Stomach (tissue), 9 donors: ENCODE data around the gene ARFGAP2. TPM values are rescaled to one million over a fixed set of nuclear protein-coding genes. Genes with fewer than 3 reads are reported as not detected.

ENCODE experiments used
- DNase-seq, 2 donors: peaks; one replicate each; pipeline versions ENCODE4 v3.0.0 to v3.0.0-alpha.2; 2013 to 2019
- H3K27ac ChIP-seq, 5 donors: fragments of 200-600 bp in 4 of 5; sonication (generic) in 4 of 5; one replicate each; pipeline ENCODE4 v1.5.1; 2013 to 2019; ENCODE audit warnings: mild to moderate bottlenecking in 1 of 5, moderate library complexity in 1 of 5
- H3K27me3 ChIP-seq, 3 donors: fragments of 200-600 bp; sonication (generic); one replicate each; pipeline ENCODE4 v1.5.1; 2017 to 2019; ENCODE audit warnings: mixed run types in 1 of 3
- H3K36me3 ChIP-seq, 4 donors: fragments of 200-600 bp; sonication (generic); 1 replicate in 3 of 4; 2 replicates in 1 of 4; pipeline ENCODE4 v1.5.1; 2016 to 2019
- H3K4me1 ChIP-seq, 4 donors: fragments of 200-600 bp; sonication (generic); one replicate each; pipeline ENCODE4 v1.5.1; 2016 to 2019
- H3K4me3 ChIP-seq, 4 donors: fragments of 200-600 bp; sonication (generic) in 3 of 4; one replicate each; pipeline ENCODE4 v1.5.1; 2016 to 2019; ENCODE audit warnings: mild to moderate bottlenecking in 1 of 4
- H3K9me3 ChIP-seq, 4 donors: fragments of 200-600 bp; sonication (generic); one replicate each; pipeline ENCODE4 v1.5.1; 2016 to 2019
- EP300 ChIP-seq: sonication (generic); formaldehyde crosslinking; IDR thresholded peaks from one replicate; pipeline ENCODE4 v1.6.1; 2017; ENCODE audit warnings: antibody characterized with exemption
- POLR2A ChIP-seq, 4 donors: fragments of 450-650 bp; IDR thresholded peaks; one replicate each; pipeline ENCODE4 v1.6.1; 2016; ENCODE audit warnings: antibody characterized with exemption in 4 of 4, control low read depth in 2 of 4, mild to moderate bottlenecking in 1 of 4, moderate library complexity in 1 of 4
- POLR2AphosphoS5 ChIP-seq, 3 donors: sonication (generic); formaldehyde crosslinking; IDR thresholded peaks; one replicate each; pipeline ENCODE4 v1.6.1; 2016; ENCODE audit warnings: antibody characterized with exemption in 3 of 3
- WGBS, 5 donors: extraction: QIAGEN DNeasy Blood & Tissue Kit in 3 of 5; methylation state at CpG; one replicate each; pipeline versions ENCODE4 v1.1.5 to v1.1.7; 2013 to 2018; 5-methylcytosine and 5-hydroxymethylcytosine counted together
- intact Hi-C: fragments of 100-400 bp; cut with DNase I; formaldehyde crosslinking; loops from one replicate; pipeline ENCODE4 v1.15.1; 2023; ENCODE audit warnings: low total_unique reads
- polyA plus RNA-seq, 3 donors: library from polyadenylated mRNA; stranded (reverse); fragments of 200-250 nt; gene quantifications; one replicate each; pipeline ENCODE4 v1.2.3, GENCODE V29; 2013
- total RNA-seq, 5 donors: library from RNA; depleted of rRNA; stranded (reverse); fragments of >200 nt; gene quantifications; one replicate each; pipeline versions ENCODE4 v1.1.0 to v1.2.3, GENCODE V29; 2014 to 2016
- TF ChIP-seq, protein P1 (sequence below), 7 experiments: fragments of 450-650 bp in 4 of 7; fragments of 200-600 bp in 3 of 7; sonication (generic) in 3 of 7; IDR thresholded peaks; one replicate each; pipeline ENCODE4 v1.5.1; 2016 to 2019; ENCODE audit warnings: antibody characterized with exemption in 7 of 7, control low read depth in 2 of 7, mild to moderate bottlenecking in 1 of 7
- donor health status: healthy with polysubstance abuse.
- donor health status: Bipolar disorder and iron deficiency.
- donor health status: healthy.

The ARFGAP2 gene
- total and polyA plus RNA-seq, 8 donors: 45.8 to 398 (median 90.4) TPM

GRCh38 chr11:47130543-47130942 is 46.1 kb downstream of the ARFGAP2 start:
- peaks cover 0 to 19% (median 5%) of the 10 kb centered on the region in 4 donors for H3K4me1 ChIP-seq
- DNase-seq: no peak
- no peaks in the 10 kb centered on the region for H3K27me3 ChIP-seq
- TF ChIP-seq, protein P1, sequence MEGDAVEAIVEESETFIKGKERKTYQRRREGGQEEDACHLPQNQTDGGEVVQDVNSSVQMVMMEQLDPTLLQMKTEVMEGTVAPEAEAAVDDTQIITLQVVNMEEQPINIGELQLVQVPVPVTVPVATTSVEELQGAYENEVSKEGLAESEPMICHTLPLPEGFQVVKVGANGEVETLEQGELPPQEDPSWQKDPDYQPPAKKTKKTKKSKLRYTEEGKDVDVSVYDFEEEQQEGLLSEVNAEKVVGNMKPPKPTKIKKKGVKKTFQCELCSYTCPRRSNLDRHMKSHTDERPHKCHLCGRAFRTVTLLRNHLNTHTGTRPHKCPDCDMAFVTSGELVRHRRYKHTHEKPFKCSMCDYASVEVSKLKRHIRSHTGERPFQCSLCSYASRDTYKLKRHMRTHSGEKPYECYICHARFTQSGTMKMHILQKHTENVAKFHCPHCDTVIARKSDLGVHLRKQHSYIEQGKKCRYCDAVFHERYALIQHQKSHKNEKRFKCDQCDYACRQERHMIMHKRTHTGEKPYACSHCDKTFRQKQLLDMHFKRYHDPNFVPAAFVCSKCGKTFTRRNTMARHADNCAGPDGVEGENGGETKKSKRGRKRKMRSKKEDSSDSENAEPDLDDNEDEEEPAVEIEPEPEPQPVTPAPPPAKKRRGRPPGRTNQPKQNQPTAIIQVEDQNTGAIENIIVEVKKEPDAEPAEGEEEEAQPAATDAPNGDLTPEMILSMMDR (IDR thresholded peaks at IDR 0.05): no peak
- TF ChIP-seq POLR2AphosphoS5 (IDR thresholded peaks at IDR 0.05) (no peak), POLR2A (IDR thresholded peaks at IDR 0.05) (no peak), EP300 (no peak)
- no peaks in the 10 kb centered on the region for H3K9me3 ChIP-seq
- no peak overlapping the region for H3K4me3 ChIP-seq
- intact Hi-C loops: no loop called here
- 49 to 93% (median 66%) methylated on average over 3 of the region's 3 CpGs for WGBS, 5 donors
- H3K36me3 ChIP-seq: no peaks in the 10 kb centered on the region
- no peak overlapping the region for H3K27ac ChIP-seq

GRCh38 chr11:47127213-47127612 is 49.5 kb downstream of the ARFGAP2 start:
- Histone ChIP-seq H3K36me3 (no peaks in the 10 kb centered on the region), H3K4me1 (peaks cover 0 to 6% (median 0%) of the 10 kb centered on the region in 4 donors), H3K27me3 (no peaks in the 10 kb centered on the region), H3K4me3 (no peak overlapping the region), H3K9me3 (no peaks in the 10 kb centered on the region), H3K27ac (no peak overlapping the region)
- intact Hi-C loops: no loop called here
- DNase-seq: no peak
- TF ChIP-seq POLR2A (IDR thresholded peaks at IDR 0.05) (no peak), POLR2AphosphoS5 (IDR thresholded peaks at IDR 0.05) (no peak), EP300 (no peak)
- TF ChIP-seq, protein P1 (IDR thresholded peaks at IDR 0.05): no peak
- WGBS, 5 donors: 36 to 62% (median 52%) methylated on average over 2 of the region's 2 CpGs

DNA sequence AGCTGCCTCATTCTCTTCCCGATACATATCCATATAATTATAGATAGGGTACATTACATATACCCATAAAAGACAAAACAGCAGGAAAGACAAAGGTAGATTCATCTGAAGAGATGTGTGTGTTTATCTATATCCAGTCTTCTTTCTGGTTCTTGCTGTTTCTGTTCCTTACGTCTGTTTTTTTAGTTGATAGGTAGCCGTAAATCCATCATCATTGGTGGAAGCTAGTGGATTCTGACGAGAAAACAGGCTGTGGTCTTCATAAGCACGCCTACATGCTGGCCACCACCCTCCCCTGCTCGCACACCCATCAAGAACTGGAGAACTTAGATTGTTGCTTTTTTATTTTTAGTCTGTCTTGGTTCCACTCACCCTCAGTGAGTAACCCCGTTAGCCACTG is 51.6 kb downstream of the ARFGAP2 start:
- no peaks in the 10 kb centered on the region for H3K36me3 ChIP-seq
- no peaks in the 10 kb centered on the region for H3K27me3 ChIP-seq
- WGBS, 5 donors: 78 to 85% (median 82%) methylated on average over 7 of the region's 7 CpGs
- no peak overlapping the region for H3K4me3 ChIP-seq
- no peaks in the 10 kb centered on the region for H3K9me3 ChIP-seq
- TF ChIP-seq POLR2AphosphoS5 (IDR thresholded peaks at IDR 0.05): no peak
- TF ChIP-seq POLR2A (IDR thresholded peaks at IDR 0.05): no peak
- no peak for TF ChIP-seq EP300
- TF ChIP-seq, protein P1 (IDR thresholded peaks at IDR 0.05): no peak
- no peak for DNase-seq
- no peak overlapping the region for H3K27ac ChIP-seq
- intact Hi-C loops: no loop called here
- peaks cover 0 to 15% (median under 1%) of the 10 kb centered on the region in 4 donors for H3K4me1 ChIP-seq

DNA sequence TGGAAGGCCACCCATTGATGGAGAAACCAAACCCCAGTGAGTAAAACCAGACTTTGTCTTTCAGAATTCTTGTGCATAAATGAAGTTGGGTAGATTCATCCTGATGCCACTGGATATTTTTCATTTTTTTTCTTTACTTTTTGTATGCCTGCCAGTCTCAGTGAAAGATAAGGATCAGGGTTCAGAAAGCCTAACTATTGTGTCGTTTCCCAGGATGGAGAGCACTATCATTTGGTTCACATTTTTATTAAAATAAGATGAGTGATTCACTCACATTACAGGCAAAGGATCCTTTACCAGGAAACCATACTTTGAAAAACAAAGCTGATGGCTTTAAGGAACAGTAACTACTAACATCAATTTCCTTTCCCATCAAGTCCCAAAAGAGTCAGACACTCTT is 52.0 kb downstream of the ARFGAP2 start:
- no peak overlapping the region for H3K4me3 ChIP-seq

More for the DNA sequence above, 52.0 kb downstream of the ARFGAP2 start:
- 70 to 78% (median 72%) methylated on average over 1 of the region's 1 CpG for WGBS, 5 donors
- intact Hi-C loops: no loop called here
- H3K27me3 ChIP-seq: no peaks in the 10 kb centered on the region
- H3K9me3 ChIP-seq: no peaks in the 10 kb centered on the region
- H3K27ac ChIP-seq: no peak overlapping the region
- H3K36me3 ChIP-seq: no peaks in the 10 kb centered on the region
- TF ChIP-seq POLR2A (IDR thresholded peaks at IDR 0.05) (no peak), POLR2AphosphoS5 (IDR thresholded peaks at IDR 0.05) (no peak), EP300 (no peak)
- TF ChIP-seq, protein P1 (IDR thresholded peaks at IDR 0.05): no peak
- H3K4me1 ChIP-seq: peaks cover 0 to 17% (median 0%) of the 10 kb centered on the region in 4 donors
- no peak for DNase-seq
